Bronchial epithelial cell (primary cell): ENCODE data around the gene MFGE8. TPM values are rescaled to one million over a fixed set of nuclear protein-coding genes. Genes with fewer than 3 reads are reported as not detected.

ENCODE experiments used
- DNase-seq: peaks from one replicate; pipeline ENCODE4 v3.0.0-alpha.2; 2010; ENCODE audit warnings: low read depth
- FAIRE-seq: peaks from 2 replicates; lab custom pipeline; 2011; peaks lifted over from hg19 to GRCh38; lab: Jason Lieb, UNC
- H3K27me3 ChIP-seq: 2 replicates; pipeline ENCODE4 v1.5.1; 2011; ENCODE audit warnings: low read length; ENCODE audit not compliant: control insufficient read depth, insufficient read depth
- H3K36me3 ChIP-seq: 2 replicates; pipeline ENCODE4 v1.5.1; 2011; ENCODE audit warnings: low read length; ENCODE audit not compliant: control insufficient read depth, insufficient read depth
- H3K4me3 ChIP-seq: 2 replicates; pipeline ENCODE4 v1.5.1; 2011; ENCODE audit warnings: mild to moderate bottlenecking, low read depth, low read length, control low read depth
- CTCF ChIP-seq: IDR thresholded peaks from 2 replicates; pipeline ENCODE4 v1.5.1; 2011; ENCODE audit warnings: mild to moderate bottlenecking, moderate library complexity, low read length, control low read depth, inconsistent platforms; ENCODE audit not compliant: insufficient read depth, severe bottlenecking
- total RNA-seq: library from RNA; depleted of rRNA; stranded (reverse); fragments of >200 nt; gene quantifications from 2 replicates; pipeline ENCODE4 v1.2.1, GENCODE V29; 2014

MFGE8 gene
- total RNA-seq, 1 donor from 2014 or later = 24.0 TPM

GRCh38 chr15:88906551-88906950 is 6.6 kb downstream of the MFGE8 start:
- H3K4me3 ChIP-seq = no peak overlapping the region
- no peaks in the 10 kb centered on the region for H3K27me3 ChIP-seq
- FAIRE-seq = no peak
- no peak for TF ChIP-seq CTCF
- H3K36me3 ChIP-seq = peaks cover 3% of the 10 kb centered on the region
- DNase-seq = no peak

GRCh38 chr15:88906130-88906529 is 7.0 kb downstream of the MFGE8 start:
- no peak for DNase-seq
- Histone ChIP-seq H3K4me3 (no peak overlapping the region), H3K27me3 (no peaks in the 10 kb centered on the region), H3K36me3 (peaks cover 3% of the 10 kb centered on the region)
- TF ChIP-seq CTCF = no peak
- no peak for FAIRE-seq

- Histone ChIP-seq H3K4me3 (no peak overlapping the region), H3K27me3 (no peaks in the 10 kb centered on the region), H3K36me3 (peaks cover 3% of the 10 kb centered on the region)
- no peak for FAIRE-seq
- no peak for DNase-seq
- no peak for TF ChIP-seq CTCF
Measured at GRCh38 chr15:88905576-88905975, 7.6 kb downstream of the MFGE8 start.

GRCh38 chr15:88904624-88905327 is 8.4 kb downstream of the MFGE8 start:
- Histone ChIP-seq H3K36me3 (peaks cover 1% of the 10 kb centered on the region), H3K4me3 (no peak overlapping the region), H3K27me3 (no peaks in the 10 kb centered on the region)
- peak; percentile 67 for DNase-seq
- FAIRE-seq = no peak
- TF ChIP-seq CTCF = peak; percentile 98

- Histone ChIP-seq H3K36me3 (no peaks in the 10 kb centered on the region), H3K4me3 (no peak overlapping the region), H3K27me3 (no peaks in the 10 kb centered on the region)
- DNase-seq (no peak), FAIRE-seq (no peak)
- TF ChIP-seq CTCF = no peak
Measured at GRCh38 chr15:88904257-88904623, 8.9 kb downstream of the MFGE8 start.

GRCh38 chr15:88902846-88903245 is 10.3 kb downstream of the MFGE8 start:
- TF ChIP-seq CTCF = no peak
- H3K36me3 ChIP-seq = no peaks in the 10 kb centered on the region
- no peak for DNase-seq

More at GRCh38 chr15:88902846-88903245, 10.3 kb downstream of the MFGE8 start:
- Histone ChIP-seq H3K4me3 (no peak overlapping the region), H3K27me3 (no peaks in the 10 kb centered on the region)
- no peak for FAIRE-seq
